GM18505 (cell line): ENCODE measurements around the gene MIDN.

Experiments used
- ATAC-seq: cut with Tn5 transposase; IDR thresholded peaks from one replicate; pipeline ENCODE4 v1.9.1; 2021; ENCODE audit not compliant: unreplicated experiment
- POLR2A ChIP-seq: IDR thresholded peaks from 4 replicates; pipeline ENCODE4 v1.6.1; 2011; ENCODE audit warnings: borderline replicate concordance; ENCODE audit not compliant: insufficient read depth, insufficient read length; ENCODE audit errors: extremely low read depth

The MIDN gene

DNA sequence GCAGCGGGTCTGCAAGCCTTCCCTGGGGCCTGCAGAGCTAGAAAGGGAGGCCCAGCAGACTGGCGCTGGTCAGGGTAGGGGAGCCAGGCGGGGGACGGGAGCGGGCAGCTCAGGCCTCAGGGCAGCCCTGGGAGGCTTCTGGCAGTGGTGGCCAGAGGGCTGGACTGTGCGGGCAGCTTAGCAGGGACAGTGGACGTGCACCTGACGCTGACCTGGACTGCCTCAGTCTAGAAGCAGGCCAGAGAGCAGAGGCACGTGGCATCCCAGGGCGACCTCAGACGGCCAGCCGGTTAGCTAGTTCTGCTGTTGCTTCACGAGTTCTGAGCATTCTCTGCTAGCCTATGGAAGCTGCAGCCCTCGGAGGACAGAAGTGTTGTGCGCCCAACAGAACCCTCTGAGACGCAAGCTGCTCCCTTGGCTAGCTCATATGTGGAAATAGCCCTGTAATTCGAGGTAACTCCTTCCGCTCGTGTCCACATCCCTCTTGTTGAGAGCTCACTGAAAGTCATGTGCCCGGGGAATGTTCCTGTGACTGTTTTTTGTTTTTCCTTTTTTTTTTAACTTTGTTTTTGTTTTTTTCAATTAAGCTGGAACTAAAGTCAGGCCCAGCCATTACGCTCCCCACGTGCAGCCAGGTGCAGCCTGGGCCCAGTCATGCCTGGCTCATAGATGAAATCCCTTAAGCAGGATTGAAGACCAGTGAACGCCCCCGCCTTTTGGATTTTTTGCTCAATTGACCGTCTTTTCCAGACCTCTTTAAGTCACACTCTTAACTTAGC is 25.1 kb downstream of the MIDN start:
- peak; percentile 43 for TF ChIP-seq POLR2A
- ATAC-seq = no peak

- ATAC-seq = no peak
- TF ChIP-seq POLR2A = peak; percentile 13
Measured at GRCh38 chr19:1274081-1274851, 25.9 kb downstream of the MIDN start.

GRCh38 chr19:1274852-1275259 is 26.5 kb downstream of the MIDN start:
- no peak for TF ChIP-seq POLR2A
- no peak for ATAC-seq

GRCh38 chr19:1275260-1275975 is 27.0 kb downstream of the MIDN start, which contains the start of gene FAM174C:
FAM174C (plus strand) TSS chr19:1275530; CDS start chr19:1275550, 20 bp downstream.
- peak; percentile 63 for ATAC-seq
- peak; percentile 89 for TF ChIP-seq POLR2A

DNA sequence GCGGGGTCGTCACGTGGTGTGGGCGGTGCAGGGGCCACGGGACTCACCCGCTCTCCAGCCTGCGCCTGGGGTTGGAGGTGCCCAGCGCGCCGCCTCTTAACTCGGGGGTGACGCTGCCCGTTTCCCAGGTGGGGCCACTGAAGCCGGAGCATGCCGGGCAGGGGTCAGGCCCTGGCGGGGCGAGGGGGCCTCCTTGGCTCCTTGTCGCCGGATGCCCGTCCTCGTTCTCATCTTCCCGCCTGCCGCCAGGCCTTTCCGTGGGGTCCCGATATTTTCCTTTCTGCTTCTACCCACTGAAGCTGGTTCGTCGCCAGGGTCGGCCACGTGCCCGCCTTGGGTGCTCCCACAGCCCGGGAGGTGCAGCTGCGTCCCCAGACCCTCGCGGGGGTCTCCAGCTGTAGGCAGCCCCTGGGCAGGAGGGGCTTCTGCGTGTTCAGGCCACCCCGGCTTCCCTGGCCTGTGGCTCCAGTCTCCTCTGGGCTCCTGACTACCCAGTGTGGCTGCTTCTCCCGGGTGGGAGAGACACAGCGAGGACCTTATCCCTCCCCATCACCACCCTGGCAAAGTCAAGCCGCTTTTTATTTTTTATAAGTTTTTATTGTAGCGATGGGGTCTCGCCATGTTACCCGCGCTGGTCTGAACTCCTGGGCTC is 27.7 kb downstream of the MIDN start:
- TF ChIP-seq POLR2A = no peak
- ATAC-seq = no peak

GRCh38 chr19:1276628-1277022 is 28.2 kb downstream of the MIDN start:
- no peak for TF ChIP-seq POLR2A
- no peak for ATAC-seq

DNA sequence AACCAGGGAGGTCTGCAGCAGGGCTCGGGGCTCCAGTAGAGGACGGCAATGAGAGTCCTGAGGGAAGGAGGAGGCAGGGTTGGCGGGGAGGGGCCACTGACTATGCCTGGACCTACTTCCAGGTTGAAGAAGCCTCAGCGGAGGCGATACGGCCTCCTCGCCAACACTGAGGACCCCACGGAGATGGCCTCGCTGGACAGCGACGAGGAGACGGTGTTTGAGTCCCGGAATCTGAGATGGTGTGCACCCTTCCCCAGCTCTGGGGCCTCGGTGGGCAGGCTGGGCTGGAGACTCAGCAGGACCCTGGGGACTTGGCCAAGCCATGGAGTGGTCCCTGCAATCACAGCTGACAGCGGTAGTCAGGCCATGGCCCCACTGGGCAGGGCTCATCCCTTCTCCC is 28.7 kb downstream of the MIDN start:
- no peak for TF ChIP-seq POLR2A
- ATAC-seq = no peak

GRCh38 chr19:1278074-1278473 is 29.7 kb downstream of the MIDN start:
- no peak for TF ChIP-seq POLR2A
- no peak for ATAC-seq

- TF ChIP-seq POLR2A = no peak
- ATAC-seq = no peak
Measured at GRCh38 chr19:1278713-1279660, 30.6 kb downstream of the MIDN start.

GRCh38 chr19:1279782-1280341 is 31.5 kb downstream of the MIDN start:
- no peak for TF ChIP-seq POLR2A
- ATAC-seq = no peak

GRCh38 chr19:1280636-1281568 is 32.5 kb downstream of the MIDN start:
- TF ChIP-seq POLR2A = no peak
- ATAC-seq = no peak

GRCh38 chr19:1281569-1282287 is 33.3 kb downstream of the MIDN start:
- ATAC-seq = no peak
- TF ChIP-seq POLR2A = no peak
